NCI-H1105 (cell line): ENCODE measurements around the gene TFAP2E.

Experiments
- DNase-seq: peaks from one replicate; lab custom pipeline; 2025; lab: John Stamatoyannopoulos, UW

TFAP2E gene

GRCh38 chr1:35644204-35644603 lies 71.1 kb downstream of the TFAP2E start:
- no peak for DNase-seq
